DMS114 treated with DMSO at 0.1 percent for 48 hours (cell line): ENCODE data around the gene SMAD7.

ENCODE experiments used
- DNase-seq: peaks from one replicate; lab custom pipeline; 2025; ENCODE audit not compliant: unreplicated experiment; lab: John Stamatoyannopoulos, UW

SMAD7 gene, protein sequence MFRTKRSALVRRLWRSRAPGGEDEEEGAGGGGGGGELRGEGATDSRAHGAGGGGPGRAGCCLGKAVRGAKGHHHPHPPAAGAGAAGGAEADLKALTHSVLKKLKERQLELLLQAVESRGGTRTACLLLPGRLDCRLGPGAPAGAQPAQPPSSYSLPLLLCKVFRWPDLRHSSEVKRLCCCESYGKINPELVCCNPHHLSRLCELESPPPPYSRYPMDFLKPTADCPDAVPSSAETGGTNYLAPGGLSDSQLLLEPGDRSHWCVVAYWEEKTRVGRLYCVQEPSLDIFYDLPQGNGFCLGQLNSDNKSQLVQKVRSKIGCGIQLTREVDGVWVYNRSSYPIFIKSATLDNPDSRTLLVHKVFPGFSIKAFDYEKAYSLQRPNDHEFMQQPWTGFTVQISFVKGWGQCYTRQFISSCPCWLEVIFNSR

DNA sequence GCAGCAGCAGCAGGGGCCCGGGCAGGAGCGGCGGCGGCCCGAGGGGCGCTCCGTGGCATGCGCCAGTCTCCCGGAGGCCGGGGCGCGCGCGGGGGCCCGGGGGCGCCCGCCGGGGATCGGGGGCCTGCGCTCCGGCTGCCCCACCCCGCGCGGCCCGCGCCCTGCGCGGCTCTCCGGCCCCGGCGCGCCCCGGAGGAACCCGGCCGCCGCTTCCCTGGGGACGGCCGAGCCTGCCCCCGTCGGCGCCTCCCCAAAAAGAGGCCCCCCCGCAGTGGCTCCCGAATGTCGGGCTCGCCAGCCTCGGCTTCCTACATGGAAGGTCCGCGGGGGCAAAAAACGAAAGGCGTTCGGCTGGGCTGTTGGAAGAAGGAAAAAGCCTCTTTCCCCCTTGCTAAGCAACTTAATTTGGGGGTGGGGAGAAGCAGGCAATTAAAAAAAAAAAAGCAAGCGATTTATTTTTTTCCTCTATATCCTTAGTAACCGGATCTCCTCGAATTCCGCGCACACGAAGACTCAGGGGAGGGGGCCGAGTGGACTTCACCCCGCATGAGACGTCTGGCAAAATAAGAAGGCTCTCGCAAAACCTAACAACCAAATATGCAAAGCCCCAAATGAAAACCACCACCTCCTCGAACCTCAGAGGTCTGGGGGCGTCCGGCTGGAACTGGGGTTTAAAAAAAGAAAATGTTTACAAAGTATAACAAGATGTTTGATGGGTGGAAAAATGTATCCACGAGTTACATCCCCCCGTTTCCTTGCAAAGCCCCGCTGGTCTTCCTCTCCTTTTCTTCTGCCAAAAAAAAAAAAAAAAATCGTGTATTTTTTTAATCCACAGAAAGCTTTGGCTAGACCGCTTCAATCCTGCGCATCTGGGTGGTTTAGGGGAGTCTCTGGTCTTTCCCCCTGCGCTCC, at the start of gene SMAD7:
TSS of gene SMAD7 (minus strand) at position 430 of the 912 bp plus-strand sequence. CDS start 541 bp downstream, outside the sequence.
- no peak for DNase-seq

DNA sequence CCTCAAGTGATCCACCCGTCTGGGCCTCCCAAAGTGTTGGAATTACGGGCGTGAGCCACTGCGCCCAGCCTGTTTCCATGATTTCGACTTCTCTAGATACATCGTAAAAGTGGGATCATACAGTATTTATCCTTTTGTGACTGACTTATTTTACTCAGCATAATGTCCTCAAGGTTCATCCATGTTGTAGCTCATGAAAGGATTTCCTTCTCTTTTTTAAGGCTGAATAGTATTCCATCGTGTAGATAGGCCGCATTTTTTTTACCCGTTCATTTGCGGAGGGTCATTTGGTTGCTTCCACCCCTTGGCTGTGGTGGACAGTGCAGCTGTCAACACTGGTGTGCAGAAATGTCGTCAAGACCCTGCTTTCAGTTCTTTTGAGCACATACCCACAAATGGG, 48.8 kb upstream of the SMAD7 start:
- no peak for DNase-seq

DNA sequence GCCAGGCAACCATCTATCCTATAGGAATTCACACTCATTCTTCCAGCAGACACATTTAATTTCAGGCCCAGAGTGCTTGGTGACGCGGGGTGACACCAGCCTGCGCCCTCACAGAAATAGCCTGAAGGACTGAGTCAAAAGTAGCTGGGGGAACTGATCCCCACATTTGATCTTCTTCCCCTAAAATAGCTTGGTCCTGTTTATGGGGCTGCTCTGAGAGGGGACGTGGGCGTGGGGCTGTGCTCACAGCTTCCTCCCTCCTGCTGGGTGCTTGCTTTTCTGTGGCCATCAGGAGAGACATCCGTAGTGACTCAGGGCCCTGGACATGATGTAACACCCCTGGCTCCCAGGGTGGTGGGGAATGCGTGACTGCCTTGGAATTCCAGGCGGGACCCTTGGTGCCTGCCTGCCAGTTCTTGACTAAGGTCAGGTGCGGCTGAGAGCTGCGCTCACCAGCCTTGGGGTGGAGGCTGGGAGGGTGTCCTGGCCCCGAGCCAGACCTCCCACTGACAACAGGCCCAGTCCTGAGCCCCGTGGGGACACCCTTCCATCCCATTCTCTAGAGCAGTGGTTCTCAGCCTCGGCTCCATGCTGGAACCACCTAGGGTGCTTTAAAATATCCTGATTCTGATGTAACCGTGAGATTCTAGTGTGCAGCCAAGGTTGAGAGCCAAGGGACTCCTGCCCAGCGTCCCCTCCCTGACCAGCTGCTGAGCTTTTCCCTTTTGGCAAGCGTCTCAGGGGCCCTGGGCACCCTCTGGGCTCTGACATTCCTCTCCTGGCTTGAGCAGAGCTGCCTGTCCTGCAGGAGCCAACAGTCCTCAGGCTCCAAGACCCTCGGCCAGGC, 47.4 kb upstream of the SMAD7 start:
- no peak for DNase-seq

DNA sequence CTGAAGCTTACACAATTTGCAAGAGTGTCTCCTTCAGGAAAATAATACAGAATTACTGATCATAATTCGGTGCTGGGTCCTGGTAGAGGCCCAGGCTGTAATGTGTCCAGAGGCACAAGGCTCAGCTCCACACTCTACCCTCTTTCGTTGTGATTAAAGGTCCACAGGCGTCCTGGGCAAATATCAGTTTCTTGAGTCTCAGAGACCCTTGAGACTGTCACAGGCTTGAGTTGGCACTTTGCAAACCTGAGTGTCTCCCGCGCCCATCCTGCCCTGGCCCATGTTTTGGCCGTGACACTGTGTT, 46.9 kb upstream of the SMAD7 start:
- no peak for DNase-seq

DNA sequence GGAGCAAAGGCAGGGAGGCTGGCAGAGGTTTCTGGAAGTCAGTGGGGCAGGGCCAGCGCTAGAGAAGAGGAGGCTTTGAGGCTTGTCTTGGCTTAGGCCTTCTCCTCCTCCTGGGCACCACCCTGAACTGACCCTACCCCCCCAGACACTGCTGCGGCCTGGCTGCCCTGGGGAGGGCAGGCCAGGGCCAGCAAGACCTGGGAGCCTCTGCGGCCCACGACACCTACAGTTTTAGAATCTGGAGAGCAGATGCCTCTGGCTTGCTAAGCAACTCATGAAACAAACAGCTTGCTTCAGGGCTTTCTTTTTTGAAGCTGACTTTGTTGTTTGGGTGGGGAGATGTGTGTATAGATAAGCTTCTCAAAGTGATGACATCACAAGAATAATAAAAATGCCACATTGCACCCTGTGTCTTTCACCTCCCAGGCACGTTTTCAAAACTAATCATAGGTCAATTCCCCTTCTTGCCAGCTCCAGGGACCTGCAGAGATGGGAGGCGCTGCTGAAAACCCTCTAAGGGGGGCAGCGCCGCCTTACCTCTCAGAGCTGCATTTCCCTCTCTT, 46.2 kb upstream of the SMAD7 start:
- no peak for DNase-seq

DNA sequence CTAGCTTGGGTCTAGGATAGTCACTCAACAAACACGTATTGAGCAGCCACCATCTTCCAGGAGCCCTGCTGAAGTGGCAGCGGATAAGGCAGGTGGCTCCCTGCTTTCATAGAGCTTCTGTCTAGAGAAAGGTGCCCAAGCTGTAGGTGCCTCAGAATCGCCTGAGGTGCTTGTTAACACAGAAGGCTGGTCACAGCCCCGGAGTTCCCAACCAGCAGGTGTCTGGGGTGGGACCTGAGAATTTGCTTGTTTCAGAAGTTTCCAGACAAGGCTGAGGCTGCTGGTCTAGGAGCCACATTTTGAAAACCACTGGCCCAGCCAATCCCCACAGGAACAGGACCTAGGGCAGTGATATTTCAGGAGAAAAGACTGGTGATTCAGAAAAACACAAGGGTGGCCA, 45.3 kb upstream of the SMAD7 start:
- DNase-seq, result no peak

DNA sequence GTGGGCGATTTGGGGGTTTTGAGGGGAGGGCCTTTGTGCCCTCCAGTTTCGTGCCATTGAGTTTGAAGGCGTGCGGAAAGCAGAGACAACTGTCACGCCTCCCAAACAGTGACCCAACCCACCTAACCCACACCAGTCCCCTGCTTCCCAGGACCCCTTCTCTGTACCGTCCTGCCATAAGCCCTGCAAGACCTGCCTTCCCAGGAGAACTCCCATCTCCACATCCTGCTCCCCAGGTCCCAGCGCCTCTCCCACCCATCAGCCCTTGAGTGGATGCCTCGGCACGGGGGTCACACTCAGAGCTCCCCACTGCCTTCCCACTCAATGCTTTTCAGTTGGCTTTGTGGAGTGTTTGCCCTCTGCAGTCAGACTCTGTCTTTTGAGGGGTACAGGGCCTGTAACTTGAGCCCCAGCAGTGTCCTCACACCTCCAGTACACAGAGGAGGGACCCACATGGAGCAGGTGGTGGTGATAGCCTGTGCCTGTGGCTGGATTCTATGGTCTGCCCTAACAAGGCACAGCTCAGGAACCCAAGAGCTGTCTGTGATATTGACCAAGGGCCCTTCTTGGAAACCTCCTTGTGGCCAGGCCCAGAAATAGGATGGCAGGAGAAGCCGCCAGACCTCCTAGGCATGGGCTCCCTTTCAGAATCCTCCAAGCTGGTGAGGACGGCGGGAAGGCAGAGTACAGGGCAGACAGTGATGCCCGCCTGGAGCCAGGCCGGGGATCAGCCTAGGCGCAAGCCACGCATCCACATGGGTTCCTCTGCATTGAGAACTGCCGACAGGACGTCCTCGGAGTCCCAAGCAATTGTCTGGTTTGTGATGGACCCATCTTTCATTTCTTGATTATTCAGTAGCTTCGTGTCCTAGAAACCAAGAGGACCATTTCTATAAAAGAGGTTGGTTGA, 44.4 kb upstream of the SMAD7 start:
- no peak for DNase-seq

DNA sequence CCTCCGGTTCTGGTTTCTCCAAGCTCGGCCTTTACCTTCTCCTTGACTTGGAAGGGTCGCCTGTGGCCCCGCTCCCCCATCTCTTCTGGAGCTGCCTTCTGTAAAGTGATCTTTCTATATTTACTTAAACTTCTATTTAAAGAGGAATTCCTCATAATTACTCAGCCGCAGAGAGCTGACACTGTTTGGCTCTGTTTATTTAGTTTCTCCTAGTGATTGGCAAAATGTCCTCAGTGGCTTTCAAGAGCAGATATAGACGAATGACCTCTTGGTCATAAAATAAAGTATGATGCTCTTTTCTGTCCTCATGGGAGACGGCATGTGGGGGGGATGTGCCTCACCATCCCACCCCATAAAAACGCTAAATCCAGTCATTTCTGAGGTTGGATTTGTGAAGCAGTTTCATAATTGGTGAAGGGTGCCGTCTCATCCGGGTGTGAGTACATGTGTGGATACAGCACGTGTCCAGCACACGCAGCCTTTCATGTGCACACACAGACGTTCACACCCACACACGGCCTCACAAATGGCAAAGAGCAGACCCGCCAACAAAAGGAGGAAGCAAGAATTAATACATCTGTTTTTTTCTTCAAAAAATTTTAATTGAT, 43.4 kb upstream of the SMAD7 start:
- DNase-seq, result no peak

DNA sequence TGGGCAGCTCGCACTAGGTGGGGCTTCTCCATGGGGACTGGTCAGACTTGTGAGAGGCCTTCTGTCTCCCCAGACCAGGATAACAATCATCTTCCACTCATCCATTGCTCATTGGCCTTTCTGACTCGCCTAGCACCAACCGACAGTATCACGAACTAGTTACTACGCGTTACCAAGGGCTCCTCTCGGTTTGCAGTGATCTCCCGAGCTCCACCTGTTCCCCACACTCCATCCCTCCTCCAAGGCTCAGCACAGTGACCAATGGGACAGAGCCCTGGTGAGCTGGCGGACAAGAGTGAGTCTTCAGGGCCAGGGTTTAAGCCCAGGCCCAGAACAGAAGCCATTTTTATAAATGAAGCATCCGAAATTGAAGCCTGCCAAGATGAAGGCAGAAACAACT, 42.8 kb upstream of the SMAD7 start:
- DNase-seq, result no peak

DNA sequence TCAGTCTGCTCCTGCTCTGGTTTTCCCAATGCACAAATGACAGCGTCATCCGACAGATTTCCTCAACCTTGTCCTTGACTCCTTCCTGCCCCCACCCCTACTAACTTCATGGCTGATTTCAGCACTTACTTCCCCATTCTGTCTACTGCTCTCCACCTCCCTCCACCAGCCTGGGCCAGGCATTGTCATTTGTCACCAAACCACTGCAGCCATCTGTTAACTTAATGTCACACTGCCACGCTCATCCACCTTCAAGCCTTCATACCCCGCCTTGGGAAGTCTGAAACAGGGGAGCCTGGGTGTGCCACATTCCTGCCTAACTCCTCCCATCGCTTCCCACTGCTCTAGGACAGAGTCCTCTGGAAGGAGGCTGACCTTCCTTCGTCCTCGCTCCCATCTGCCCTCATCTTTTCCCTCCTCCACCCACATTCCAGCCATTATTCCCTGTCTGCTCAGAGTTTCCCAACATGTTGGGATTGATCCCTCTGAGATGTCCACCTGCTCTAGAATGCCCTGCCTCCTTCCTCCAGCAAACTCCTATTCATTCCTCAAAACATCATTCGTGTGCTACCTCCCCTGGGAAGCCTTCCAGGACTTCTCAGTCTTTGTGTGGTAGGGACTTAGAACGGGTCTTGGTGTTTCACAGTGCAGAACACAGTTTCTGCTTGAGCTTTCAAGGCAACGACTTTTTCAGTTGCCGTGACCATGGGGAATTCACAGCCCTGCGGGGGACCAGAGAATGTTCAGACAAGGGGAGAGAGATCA, 42.2 kb upstream of the SMAD7 start:
- DNase-seq, result no peak

DNA sequence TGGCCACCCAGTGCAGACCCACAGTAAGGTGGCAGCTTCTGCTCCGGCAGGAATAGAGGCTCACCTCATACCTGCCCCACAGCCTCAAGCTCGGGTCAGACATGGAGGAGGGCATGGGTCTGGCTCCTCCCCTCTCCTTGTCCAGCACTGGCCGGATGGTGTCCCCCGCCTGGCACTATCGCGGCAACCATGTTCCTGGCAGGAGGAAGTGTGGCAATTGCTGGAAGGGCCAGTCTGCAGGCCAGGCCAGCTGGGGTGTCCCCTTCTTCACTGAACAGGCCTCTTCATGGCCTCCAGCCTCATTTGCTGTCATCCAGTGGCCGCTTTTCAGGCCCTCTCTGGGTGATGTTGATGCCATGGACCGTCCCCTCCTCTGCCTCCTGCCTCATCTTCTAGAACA, 41.4 kb upstream of the SMAD7 start:
- no peak for DNase-seq

DNA sequence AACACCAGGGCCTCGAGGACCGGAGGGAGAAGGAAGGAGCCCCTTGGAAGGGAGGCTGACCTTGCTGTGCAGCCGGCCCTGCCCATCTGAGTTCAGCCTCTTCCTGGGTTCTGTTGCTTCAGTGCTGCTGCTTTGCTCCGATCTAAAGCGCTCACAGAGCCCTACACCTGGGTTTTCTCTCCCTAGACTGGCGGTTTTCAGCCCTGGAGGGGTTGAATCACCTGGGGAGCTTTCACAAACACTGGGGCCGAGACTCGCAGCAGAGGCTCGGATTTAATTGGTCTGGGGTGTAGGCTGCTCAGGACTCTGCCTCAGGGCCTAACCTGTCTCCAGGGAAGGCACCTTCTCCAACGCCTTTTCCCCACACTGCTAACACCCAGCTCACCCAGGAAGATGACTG, 40.9 kb upstream of the SMAD7 start:
- DNase-seq, result no peak

DNA sequence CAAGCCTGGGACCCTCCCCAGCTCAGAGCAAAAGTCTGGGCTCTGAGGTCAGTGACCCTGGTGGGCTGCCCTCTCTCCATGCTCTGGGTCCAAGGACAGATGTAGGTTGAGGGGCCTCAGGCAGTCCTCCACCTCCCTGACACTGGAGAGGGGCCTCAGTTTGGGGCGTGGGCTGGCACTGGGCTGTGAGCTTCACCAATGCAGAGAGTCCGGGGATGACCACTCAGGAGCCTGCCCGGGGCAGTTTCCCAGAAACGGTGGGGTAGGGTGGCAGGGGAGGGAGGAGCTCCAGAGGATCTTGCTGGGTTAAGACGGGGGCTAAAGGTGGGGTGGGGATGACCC, 40.5 kb upstream of the SMAD7 start:
- DNase-seq, result no peak

DNA sequence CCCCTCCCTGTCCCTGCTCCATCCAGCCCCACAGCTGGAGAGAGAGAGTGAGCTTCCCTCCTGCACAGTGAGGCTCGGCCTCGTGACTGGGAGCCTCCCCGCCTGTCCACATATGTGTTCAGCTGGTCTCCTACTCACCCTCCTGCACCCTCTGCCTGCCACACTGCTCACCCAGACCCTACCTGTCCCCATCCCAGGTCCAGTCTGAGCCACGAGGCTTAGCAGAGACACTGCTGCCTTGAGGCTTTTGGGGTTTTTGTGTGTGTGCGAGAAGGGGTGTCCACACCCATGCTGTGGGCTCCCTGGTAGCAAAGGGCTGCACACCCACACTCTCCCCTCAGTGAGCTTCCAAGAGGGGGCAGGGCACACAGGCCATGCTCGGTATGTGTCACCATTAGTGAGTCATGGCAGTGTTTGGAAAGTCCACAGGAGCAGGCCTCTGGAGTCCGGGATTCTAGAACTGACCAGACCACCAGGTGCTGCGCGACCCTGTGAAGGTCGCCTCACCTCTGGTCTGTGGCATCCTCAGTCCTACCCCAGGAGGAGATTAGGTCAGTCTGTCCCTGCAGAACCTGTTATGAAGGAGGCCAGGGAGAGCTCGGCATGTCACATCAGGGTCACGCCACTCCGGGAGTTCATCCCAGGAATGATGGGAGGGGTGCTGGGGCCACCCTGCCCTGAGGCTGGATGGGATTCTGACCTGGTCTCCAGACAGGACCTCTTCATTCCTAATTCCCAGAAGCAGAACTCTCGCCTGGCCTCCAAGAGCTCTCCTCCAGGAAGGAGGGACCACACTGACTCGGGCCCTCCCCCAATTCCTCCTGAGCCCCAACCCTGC, 39.9 kb upstream of the SMAD7 start:
- DNase-seq, result no peak

DNA sequence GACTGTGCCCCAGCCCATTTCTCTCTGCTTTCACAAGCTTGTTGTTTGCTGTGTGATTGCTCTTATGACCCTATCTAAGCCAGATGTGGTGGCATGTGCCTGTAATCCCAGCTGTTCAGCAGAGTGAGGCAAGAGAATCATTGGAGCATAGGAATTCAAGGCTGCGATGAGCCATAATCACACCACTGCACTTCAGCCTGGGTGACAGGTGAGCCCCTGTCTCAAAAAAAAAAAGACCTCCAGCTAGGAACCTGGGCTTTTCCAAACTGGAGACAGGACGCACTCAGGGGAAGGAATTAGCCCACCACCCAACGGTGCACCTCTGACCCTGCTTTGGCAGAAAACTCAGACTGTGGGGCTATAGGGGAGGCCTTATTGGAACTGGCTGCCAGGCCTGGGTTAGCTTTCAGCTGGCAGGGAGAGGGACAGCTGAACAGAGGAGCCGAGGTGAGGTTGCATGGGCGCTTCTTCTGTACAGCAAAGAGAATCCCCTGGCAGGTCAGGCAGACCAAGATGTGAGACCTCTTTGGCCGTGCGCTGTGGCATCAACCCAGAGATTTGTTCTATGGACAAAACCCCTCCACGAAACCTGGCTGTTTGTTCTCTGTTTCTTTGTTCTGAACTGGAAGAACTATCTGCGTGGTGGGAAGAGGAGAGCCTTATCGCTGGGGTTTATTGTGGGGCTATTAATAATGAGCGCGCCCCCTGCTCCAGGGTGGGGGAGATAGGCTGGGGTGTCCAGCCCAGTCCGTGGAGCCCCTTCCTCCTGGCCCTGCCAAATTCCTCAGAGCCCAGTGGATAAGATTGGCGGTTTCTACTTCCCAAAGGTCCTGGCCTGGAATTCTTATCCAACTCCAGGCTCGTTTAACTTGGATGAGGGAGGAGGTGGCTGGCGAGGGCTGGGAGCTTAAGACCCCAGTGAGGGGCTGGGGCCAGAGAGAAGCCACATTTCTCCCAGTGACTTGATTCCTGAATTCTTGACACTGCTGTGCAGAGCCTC, 38.8 kb upstream of the SMAD7 start:
- DNase-seq, result no peak

DNA sequence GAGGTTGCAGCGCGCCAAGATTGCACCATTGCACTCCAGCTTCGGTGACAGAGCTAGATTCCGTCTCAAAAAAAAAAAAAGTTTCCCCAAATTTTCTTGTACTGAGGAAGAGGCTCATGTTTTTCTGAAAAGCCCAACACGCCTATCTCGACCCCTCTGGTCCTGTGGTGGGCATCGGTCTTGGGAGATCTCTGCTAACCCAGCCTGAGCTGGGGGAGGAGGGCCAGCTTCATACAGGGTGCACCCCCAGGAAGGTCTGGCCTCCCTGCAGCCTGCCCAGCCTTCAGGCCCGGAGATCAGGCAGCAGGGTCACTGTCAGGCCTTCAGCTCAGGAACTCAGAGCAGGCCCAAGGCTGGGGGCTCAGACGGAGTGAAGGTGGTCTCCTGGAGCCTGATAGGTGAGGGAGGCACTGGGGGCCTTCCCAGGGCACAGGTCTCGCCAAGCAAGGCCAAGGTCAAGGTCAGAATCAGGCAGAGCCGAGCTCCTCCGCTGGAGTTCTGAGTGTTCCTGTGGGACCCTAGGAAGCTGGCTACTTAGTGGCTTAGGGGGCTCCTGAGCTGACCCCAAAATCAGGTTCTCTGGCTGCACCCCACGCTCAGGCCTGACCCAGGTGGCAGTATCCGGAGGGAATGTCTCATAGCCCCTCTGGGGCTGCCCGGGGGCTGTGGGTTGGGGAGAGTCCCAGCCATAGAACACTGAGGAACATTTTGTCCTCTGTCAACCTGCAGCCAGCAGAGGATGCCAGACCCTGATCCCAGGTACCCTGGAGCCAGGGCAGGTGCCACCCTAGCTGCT, 37.9 kb upstream of the SMAD7 start:
- no peak for DNase-seq
